NCI-H2107 treated with DMSO at 0.1 percent for 48 hours (cell line): ENCODE measurements around the gene LSM2.

Experiments used
- DNase-seq: peaks from one replicate; lab custom pipeline; 2025; ENCODE audit not compliant: unreplicated experiment; lab: John Stamatoyannopoulos, UW

LSM2 gene

GRCh38 chr6:31777667-31778050 is 29.1 kb downstream of the LSM2 start:
- DNase-seq: no peak

GRCh38 chr6:31776989-31777666 is 29.6 kb downstream of the LSM2 start, which contains the start of gene VWA7:
Gene VWA7, minus strand, starts transcription at chr6:31777328. Its CDS starts 549 bp downstream, at chr6:31776779.
- peak; percentile 7 for DNase-seq

GRCh38 chr6:31776485-31776988 is 30.2 kb downstream of the LSM2 start:
- no peak for DNase-seq

GRCh38 chr6:31775633-31776484 is 30.9 kb downstream of the LSM2 start:
- DNase-seq: no peak

- no peak for DNase-seq
These were observed 31.6 kb downstream of the LSM2 start for GRCh38 chr6:31775184-31775583.

GRCh38 chr6:31771992-31772358 is 34.8 kb downstream of the LSM2 start:
- no peak for DNase-seq

- no peak for DNase-seq
These were observed 35.9 kb downstream of the LSM2 start for GRCh38 chr6:31770860-31771259.

- peak; percentile 2 for DNase-seq
These were observed 36.9 kb downstream of the LSM2 start for GRCh38 chr6:31769684-31770371.

- DNase-seq: no peak
These were observed 38.2 kb downstream of the LSM2 start for GRCh38 chr6:31768363-31769257.

GRCh38 chr6:31767096-31767645 is 39.6 kb downstream of the LSM2 start:
- no peak for DNase-seq

- DNase-seq: no peak
These were observed 40.6 kb downstream of the LSM2 start for GRCh38 chr6:31765910-31766794.

GRCh38 chr6:31765559-31765909 is 41.2 kb downstream of the LSM2 start:
- DNase-seq: no peak

- no peak for DNase-seq
These were observed 42.6 kb downstream of the LSM2 start for GRCh38 chr6:31764198-31764597.

GRCh38 chr6:31763619-31763940 is 43.2 kb downstream of the LSM2 start:
- no peak for DNase-seq

- DNase-seq: no peak
These were observed 43.7 kb downstream of the LSM2 start for GRCh38 chr6:31762878-31763618.

GRCh38 chr6:31762356-31762755 is 44.4 kb downstream of the LSM2 start, which contains the start of gene SAPCD1:
Gene SAPCD1, plus strand, starts transcription at chr6:31762656. Its CDS starts 399 bp downstream, at chr6:31763055.
- no peak for DNase-seq

GRCh38 chr6:31761343-31761742 is 45.4 kb downstream of the LSM2 start:
- DNase-seq: no peak

- DNase-seq: no peak
These were observed 46.0 kb downstream of the LSM2 start for GRCh38 chr6:31760790-31761189.

- DNase-seq: no peak
These were observed 48.5 kb downstream of the LSM2 start for GRCh38 chr6:31758281-31758680.
